GM18951 (cell line): ENCODE data around the gene COX7B.
"Not testable (repeated sequence)": the region's sequence is repeated elsewhere in the genome, so short reads cannot be mapped to it uniquely, and the experiment has no call there.

ENCODE experiments used
- POLR2A ChIP-seq: IDR thresholded peaks from 4 replicates; pipeline ENCODE4 v1.6.1; 2011; ENCODE audit warnings: mild to moderate bottlenecking; ENCODE audit not compliant: insufficient read length, insufficient read depth; ENCODE audit errors: extremely low read depth
- in situ Hi-C: fragments of 300-500 bp; cut with MboI; formaldehyde crosslinking; loops from one replicate; pipeline ENCODE4 v1.12.0; 2022; ENCODE audit warnings: low sequenced_read_pairs, mixed read lengths, inconsistent platforms; ENCODE audit not compliant: unreplicated experiment

COX7B gene, protein sequence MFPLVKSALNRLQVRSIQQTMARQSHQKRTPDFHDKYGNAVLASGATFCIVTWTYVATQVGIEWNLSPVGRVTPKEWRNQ

DNA sequence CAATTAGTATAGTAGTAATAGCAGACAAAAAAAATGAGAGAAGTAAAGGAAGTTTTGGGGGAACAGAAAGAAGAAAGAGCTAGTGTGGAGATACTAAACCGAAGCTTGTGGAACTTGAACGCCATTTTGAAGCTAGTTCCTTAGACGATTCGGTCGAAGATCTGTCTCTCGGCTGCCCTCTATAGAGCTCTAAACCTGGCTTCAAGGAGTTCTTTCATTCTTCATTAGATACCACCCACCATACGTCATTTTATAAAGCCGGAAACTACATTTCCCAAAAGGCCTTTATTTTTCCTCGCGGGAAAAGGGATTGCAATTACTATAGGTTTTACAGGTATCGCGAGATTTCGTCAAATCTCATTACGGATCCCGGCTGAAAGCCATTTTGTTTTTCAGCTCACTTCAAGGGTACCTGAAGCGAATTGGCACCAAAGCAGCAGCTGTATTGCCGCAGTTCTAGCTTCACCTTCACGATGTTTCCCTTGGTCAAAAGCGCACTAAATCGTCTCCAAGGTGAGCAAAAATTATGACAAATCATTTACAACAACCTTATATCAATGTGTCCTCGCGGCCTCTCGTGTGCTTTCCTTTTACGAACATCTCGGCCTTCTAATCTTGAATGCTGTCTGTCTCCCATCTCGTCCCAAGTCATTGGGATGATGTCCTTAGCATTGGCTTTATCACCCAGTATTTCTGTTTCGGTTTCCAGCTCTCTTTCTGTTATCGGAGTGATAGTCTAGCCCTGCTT lies at the start of gene COX7B:
Gene COX7B (plus strand): TSS at position 388 of the 748 bp plus-strand sequence. CDS start 86 bp downstream, at position 474.
- in situ Hi-C loops, result no loop called here
- TF ChIP-seq POLR2A, result peak; percentile 68

GRCh38 chrX:77875372-77875771 lies 23.9 kb upstream of the COX7B start:
- in situ Hi-C loops, result no loop called here
- no peak for TF ChIP-seq POLR2A

DNA sequence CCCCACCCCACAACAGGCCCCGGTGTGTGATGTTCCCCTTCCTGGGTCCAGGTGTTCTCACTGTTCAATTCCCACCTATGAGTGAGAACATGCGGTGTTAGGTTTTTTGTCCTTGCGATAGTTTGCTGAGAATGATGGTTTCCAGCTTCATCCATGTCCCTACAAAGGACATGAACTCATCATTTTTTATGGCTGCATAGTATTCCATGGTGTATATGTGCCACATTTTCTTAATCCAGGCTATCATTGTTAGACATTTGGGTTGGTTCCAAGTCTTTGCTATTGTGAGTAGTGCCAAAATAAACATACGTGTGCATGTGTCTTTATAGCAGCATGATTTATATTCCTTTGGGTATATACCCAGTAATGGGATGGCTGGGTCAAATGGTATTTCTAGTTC lies 17.9 kb upstream of the COX7B start:
- in situ Hi-C loops, result not testable (repeated sequence)

- in situ Hi-C loops, result no loop called here
- no peak for TF ChIP-seq POLR2A
Measured at GRCh38 chrX:77892887-77893286, 6.4 kb upstream of the COX7B start.

- TF ChIP-seq POLR2A, result no peak
- in situ Hi-C loops, result no loop called here
Measured at GRCh38 chrX:77893713-77894112, 5.6 kb upstream of the COX7B start.

GRCh38 chrX:77894921-77895886 lies 4.1 kb upstream of the COX7B start, which contains the start of gene MAGT1:
Gene MAGT1 (minus strand): TSS chrX:77895435. CDS start chrX:77895410, 25 bp downstream.
- TF ChIP-seq POLR2A, result peak; percentile 81
- in situ Hi-C loops, result no loop called here

GRCh38 chrX:77900688-77901087 lies 1.4 kb downstream of the COX7B start:
- TF ChIP-seq POLR2A, result no peak
- in situ Hi-C loops, result no loop called here

DNA sequence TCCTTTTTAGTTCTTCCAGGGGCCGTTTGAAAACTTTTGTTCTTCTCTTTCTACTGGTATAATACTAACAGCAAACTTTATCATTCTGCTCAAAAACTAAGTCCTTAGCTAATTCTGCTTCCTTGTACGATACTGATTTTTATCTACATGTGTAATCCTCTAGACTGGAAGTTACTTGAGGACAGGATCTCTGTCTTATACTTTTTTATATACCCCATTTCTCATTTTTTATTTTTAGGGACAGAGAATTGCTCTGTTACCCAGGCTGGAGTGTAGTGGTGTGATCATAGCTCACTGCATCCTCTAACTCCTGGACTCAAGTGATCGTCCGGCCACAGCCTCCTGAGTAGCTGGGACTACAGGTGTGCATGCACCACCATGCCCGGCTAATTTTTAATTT lies 2.2 kb downstream of the COX7B start:
- no peak for TF ChIP-seq POLR2A
- in situ Hi-C loops, result no loop called here

- in situ Hi-C loops, result loop anchor here (10.0 kb wide), 1 partner anchor 115 kb away; no protein-coding TSS in a partner anchor
- TF ChIP-seq POLR2A, result peak; percentile 66
Measured at GRCh38 chrX:77910108-77910840, 11.0 kb downstream of the COX7B start, which contains the start of gene ATP7A. Gene ATP7A (plus strand): TSS chrX:77910693. CDS start chrX:77971642, 60,949 bp downstream.

DNA sequence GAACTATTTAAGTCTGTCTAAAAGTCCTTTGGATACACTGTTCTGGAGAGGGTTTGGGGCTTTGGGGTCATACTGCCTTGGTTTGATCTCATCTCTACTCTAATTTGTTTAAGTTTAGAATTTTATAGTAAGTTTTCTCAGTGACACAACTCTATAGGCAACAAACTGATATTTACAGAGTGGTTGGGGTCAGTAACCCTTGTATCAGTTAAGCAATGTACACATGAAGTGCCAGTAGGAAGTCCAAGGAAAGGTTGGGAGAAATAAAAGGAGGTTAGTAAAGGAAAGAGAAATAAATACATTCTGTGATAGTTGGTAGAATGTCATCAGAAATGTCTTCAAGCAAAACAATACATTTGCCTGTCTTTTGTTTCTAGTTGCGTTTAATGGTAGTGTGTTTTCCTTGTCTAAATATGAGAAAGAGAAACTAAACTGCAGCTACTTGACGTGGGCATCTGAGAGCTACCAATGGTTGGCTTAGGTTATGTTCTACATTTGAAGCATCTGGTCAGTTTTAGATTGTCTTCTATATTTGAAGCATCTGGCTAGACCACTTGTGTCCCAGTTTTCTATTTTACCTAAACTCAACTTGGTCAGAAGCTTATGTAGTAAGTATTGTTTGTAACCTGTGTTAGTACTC lies 18.1 kb downstream of the COX7B start:
- no peak for TF ChIP-seq POLR2A
- in situ Hi-C loops, result loop anchor here (10.0 kb wide), 1 partner anchor 107 kb away; no protein-coding TSS in a partner anchor

DNA sequence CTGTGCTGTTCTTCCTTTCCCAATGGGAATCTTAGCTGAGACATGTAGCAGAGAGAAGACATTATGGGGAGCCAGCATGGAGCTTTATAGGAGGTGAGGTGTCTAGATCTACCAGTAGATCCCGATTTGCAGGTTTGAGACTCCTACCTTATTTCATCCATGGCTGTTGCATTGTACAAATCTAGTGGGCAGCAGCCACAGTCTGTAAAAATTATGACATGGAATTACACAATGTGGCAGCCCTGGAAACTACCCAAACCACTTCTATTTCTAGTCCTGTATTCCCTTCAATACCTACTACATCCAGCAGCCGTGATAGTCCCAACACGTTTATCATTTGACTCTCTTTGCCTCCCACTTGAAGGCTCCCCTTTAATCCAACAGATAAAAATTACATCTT lies 19.3 kb downstream of the COX7B start:
- no peak for TF ChIP-seq POLR2A
- in situ Hi-C loops, result loop anchor here (10.0 kb wide), 1 partner anchor 106 kb away; no protein-coding TSS in a partner anchor

DNA sequence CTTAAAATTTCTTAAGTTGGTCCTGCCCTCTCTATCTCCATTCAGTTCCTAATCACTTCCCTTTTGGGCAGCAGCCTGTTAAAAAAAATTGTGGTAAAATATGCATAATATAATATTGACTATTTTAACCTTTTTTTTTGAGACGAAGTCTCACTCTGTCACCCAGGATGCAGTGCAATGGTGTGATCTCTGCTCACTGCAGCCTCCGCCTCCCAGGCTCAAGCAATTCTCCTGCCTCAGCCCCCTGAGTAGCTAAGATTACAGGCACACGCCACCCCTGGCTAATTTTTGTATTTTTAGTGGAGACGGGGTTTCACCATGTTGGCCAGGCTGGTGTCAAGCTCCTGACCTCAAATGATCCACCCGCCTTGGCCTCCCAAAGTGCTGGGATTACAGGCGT lies 20.1 kb downstream of the COX7B start:
- in situ Hi-C loops, result loop anchor here (10.0 kb wide), 1 partner anchor 105 kb away; no protein-coding TSS in a partner anchor
